ENCODE measurements around the gene DAPP1. TPM values are rescaled to one million over a fixed set of nuclear protein-coding genes. Genes with fewer than 3 reads are reported as not detected.

DAPP1 gene
- total and polyA plus RNA-seq, 2 of the 8 experiments (the other 6 are each of a cell fraction or from before 2014, with no cell fraction given), result not detected

GRCh38 chr4:99847362-99847976 lies 30.8 kb downstream of the DAPP1 start:
- H4K20me1 ChIP-seq (replicated peaks in 1 of 2; ENCODE audit: control insufficient read depth in 1 of 2, insufficient read depth in 2 of 2, low read length in 2 of 2), result no peaks in the 10 kb centered on the region
- no peak overlapping the region for H2BK5ac ChIP-seq (ENCODE audit: low read depth, low read length)
- WGBS, 2 experiments (ENCODE audit: extremely low coverage in 1 of 2, insufficient coverage in 1 of 2, insufficient read length in 1 of 2, insufficient replicate concordance in 2 of 2, low coverage in 1 of 2, low lambda C conversion rate in 2 of 2, missing lambda C conversion rate in 1 of 2), result 88% methylated on average over 10 of the region's 10 CpGs; no CpG with 5 or more reads in 1 of the 2 experiments
- no peak overlapping the region for H4K91ac ChIP-seq (replicated peaks; ENCODE audit: insufficient read length, low read length)
- H2AK5ac ChIP-seq (ENCODE audit: low read depth, low read length), result no peak overlapping the region
- FAIRE-seq, result no peak
- H3K14ac ChIP-seq (ENCODE audit: insufficient read length), result no peak overlapping the region
- no peak overlapping the region for H2AFZ ChIP-seq (ENCODE audit: low read length)
- no peak overlapping the region for H3K18ac ChIP-seq (ENCODE audit: extremely low read depth, low read length)
- H3K79me2 ChIP-seq (ENCODE audit: control insufficient read depth in 1 of 2, insufficient read depth in 2 of 2, low read length in 2 of 2), result no peaks in the 10 kb centered on the region
- H3K23me2 ChIP-seq (ENCODE audit: low read depth, low read length), result no peaks in the 10 kb centered on the region
- H3K4me1 ChIP-seq (replicated peaks in 1 of 4; ENCODE audit: control insufficient read depth in 3 of 4, insufficient read depth in 4 of 4, low read length in 3 of 4), result no peaks in the 10 kb centered on the region
- TF ChIP-seq PHF8 (conservative IDR thresholded peaks at IDR 0.05; ENCODE audit: low read depth, low read length) (no peak), CHD1 (IDR thresholded peaks at IDR 0.05; ENCODE audit: low read depth, low read length) (no peak), HDAC6 (IDR thresholded peaks at IDR 0.05; ENCODE audit: low read depth, low read length) (no peak), ATF3 (IDR thresholded peaks at IDR 0.05; ENCODE audit: insufficient read depth, low read depth, low read length) (no peak), FOSL1 (IDR thresholded peaks at IDR 0.05; ENCODE audit: insufficient read depth, low read depth, low read length) (no peak), TAF1 (IDR thresholded peaks at IDR 0.05; ENCODE audit: low read depth, low read length) (no peak)
- H4K5ac ChIP-seq (ENCODE audit: insufficient read length, low read depth, low read length), result no peak overlapping the region
- H3K56ac ChIP-seq (replicated peaks; ENCODE audit: insufficient read length, low read depth, low read length), result no peak overlapping the region
- no peak overlapping the region for H4K8ac ChIP-seq (ENCODE audit: extremely low read depth, insufficient read depth, low read length)
- H2BK20ac ChIP-seq (ENCODE audit: low read length), result no peak overlapping the region
- no peak for DNase-seq (ENCODE audit: low read depth in 1 of 2, low spot score in 2 of 2)
- H2BK120ac ChIP-seq (replicated peaks; ENCODE audit: low read depth, low read length), result no peak overlapping the region
- ChIA-PET POLR2A (ENCODE audit: partially characterized antibody) (no interaction called here), CTCF (ENCODE audit: partially characterized antibody) (interaction anchor here (0.6 kb wide), 2 partner anchors 36 to 37 kb away, joined by 3 to 4 read pairs; no protein-coding TSS in a partner anchor)
- no peak overlapping the region for H3K4ac ChIP-seq (replicated peaks; ENCODE audit: insufficient read length, low read depth, low read length)
- H3K36me3 ChIP-seq (ENCODE audit: control insufficient read depth in 2 of 4, insufficient read depth in 4 of 4, low read length in 3 of 4), result no peaks in the 10 kb centered on the region
- H3K79me1 ChIP-seq (ENCODE audit: low read depth, low read length), result no peaks in the 10 kb centered on the region
- no peak overlapping the region for H3K9ac ChIP-seq (replicated peaks in 1 of 4; ENCODE audit: extremely low read depth in 1 of 4, low read depth in 3 of 4, low read length in 3 of 4)
- no peak overlapping the region for H3K27ac ChIP-seq (ENCODE audit: low read depth, low read length)
- no peak overlapping the region for H3K23ac ChIP-seq (ENCODE audit: insufficient read length)
- no peaks in the 10 kb centered on the region for H3K27me3 ChIP-seq (replicated peaks in 1 of 4; ENCODE audit: control insufficient read depth in 3 of 4, extremely low read depth in 1 of 4, insufficient read depth in 3 of 4, low read length in 3 of 4)
- H3K9me3 ChIP-seq (ENCODE audit: insufficient read depth in 2 of 2, low read depth in 1 of 2, low read length in 1 of 2), result no peaks in the 10 kb centered on the region
- no peak overlapping the region for H3K4me3 ChIP-seq (ENCODE audit: extremely low read depth in 1 of 4, insufficient read depth in 2 of 4, low read depth in 3 of 4, low read length in 4 of 4)
- H2BK15ac ChIP-seq (ENCODE audit: low read length), result no peak overlapping the region
- H2BK12ac ChIP-seq (ENCODE audit: low read depth, low read length), result no peak overlapping the region
- H3K4me2 ChIP-seq (ENCODE audit: insufficient read depth in 1 of 2, low read depth in 2 of 2, low read length in 2 of 2), result no peak overlapping the region

All from H1 (cell line).